Osteoblast (primary cell): Measurements from ENCODE around the gene KIF3C. TPM values are rescaled to one million over a fixed set of nuclear protein-coding genes. Genes with fewer than 3 reads are reported as not detected.

Source experiments
- DNase-seq: peaks from one replicate; pipeline ENCODE4 v3.0.0; 2011; ENCODE audit warnings: low spot score, mixed read lengths; ENCODE audit not compliant: insufficient read length; ENCODE audit errors: missing footprints
- H2AFZ ChIP-seq: 2 replicates; pipeline ENCODE4 v1.6.0; 2011; ENCODE audit warnings: mild to moderate bottlenecking, low read length
- H3K27ac ChIP-seq: 2 replicates; pipeline ENCODE4 v1.5.1; 2011; ENCODE audit warnings: mild to moderate bottlenecking, low read depth, low read length, moderate library complexity
- H3K27me3 ChIP-seq: 2 replicates; pipeline ENCODE4 v1.6.0; 2012; ENCODE audit warnings: mild to moderate bottlenecking, control low read depth, inconsistent platforms, low read length, moderate library complexity; ENCODE audit not compliant: insufficient read depth
- H3K36me3 ChIP-seq: 2 replicates; pipeline ENCODE4 v1.5.1; 2011; ENCODE audit warnings: mild to moderate bottlenecking, low read length, control low read depth, moderate library complexity; ENCODE audit not compliant: insufficient read depth
- H3K4me1 ChIP-seq: 2 replicates; pipeline ENCODE4 v1.5.1; 2011; ENCODE audit warnings: mild to moderate bottlenecking, low read length, control low read depth, moderate library complexity; ENCODE audit not compliant: insufficient read depth
- H3K4me2 ChIP-seq: 2 replicates; pipeline ENCODE4 v1.6.0; 2011; ENCODE audit warnings: mild to moderate bottlenecking, low read length; ENCODE audit not compliant: insufficient read depth
- H3K4me3 ChIP-seq: fragments of 200-600 bp; sonication (generic); 3 replicates; pipeline ENCODE4 v1.5.1; 2012; ENCODE audit warnings: mild to moderate bottlenecking, low read length, inconsistent platforms; ENCODE audit not compliant: insufficient read depth
- H3K79me2 ChIP-seq: 2 replicates; pipeline ENCODE4 v1.6.0; 2012; ENCODE audit warnings: mild to moderate bottlenecking, low read length, control low read depth, inconsistent platforms; ENCODE audit not compliant: insufficient read depth
- H3K9me3 ChIP-seq: 2 replicates; pipeline ENCODE4 v1.5.1; 2011; ENCODE audit warnings: low read depth, low read length, control low read depth
- H4K20me1 ChIP-seq: 2 replicates; pipeline ENCODE4 v1.6.0; 2012; ENCODE audit warnings: mild to moderate bottlenecking, low read length, control low read depth; ENCODE audit not compliant: insufficient read depth
- total RNA-seq: library from RNA; depleted of rRNA; stranded (reverse); fragments of >200 nt; gene quantifications from 2 replicates; pipeline ENCODE4 v1.2.3, GENCODE V29; 2012
- TF ChIP-seq, protein P1 (sequence below): IDR thresholded peaks from 2 replicates; pipeline ENCODE4 v1.5.1; 2011; ENCODE audit warnings: mild to moderate bottlenecking, low read depth, low read length, moderate library complexity; ENCODE audit errors: extremely low read depth

Gene KIF3C
- total RNA-seq, 1 donor = 17.0 TPM

- Histone ChIP-seq H3K4me2 (no peak overlapping the region), H3K9me3 (no peaks in the 10 kb centered on the region), H3K79me2 (no peaks in the 10 kb centered on the region), H3K4me3 (no peak overlapping the region), H2AFZ (no peak overlapping the region), H4K20me1 (peaks cover 5% of the 10 kb centered on the region), H3K4me1 (no peaks in the 10 kb centered on the region), H3K27ac (no peak overlapping the region), H3K36me3 (no peaks in the 10 kb centered on the region), H3K27me3 (no peaks in the 10 kb centered on the region)
- DNase-seq = no peak
- TF ChIP-seq, protein P1, sequence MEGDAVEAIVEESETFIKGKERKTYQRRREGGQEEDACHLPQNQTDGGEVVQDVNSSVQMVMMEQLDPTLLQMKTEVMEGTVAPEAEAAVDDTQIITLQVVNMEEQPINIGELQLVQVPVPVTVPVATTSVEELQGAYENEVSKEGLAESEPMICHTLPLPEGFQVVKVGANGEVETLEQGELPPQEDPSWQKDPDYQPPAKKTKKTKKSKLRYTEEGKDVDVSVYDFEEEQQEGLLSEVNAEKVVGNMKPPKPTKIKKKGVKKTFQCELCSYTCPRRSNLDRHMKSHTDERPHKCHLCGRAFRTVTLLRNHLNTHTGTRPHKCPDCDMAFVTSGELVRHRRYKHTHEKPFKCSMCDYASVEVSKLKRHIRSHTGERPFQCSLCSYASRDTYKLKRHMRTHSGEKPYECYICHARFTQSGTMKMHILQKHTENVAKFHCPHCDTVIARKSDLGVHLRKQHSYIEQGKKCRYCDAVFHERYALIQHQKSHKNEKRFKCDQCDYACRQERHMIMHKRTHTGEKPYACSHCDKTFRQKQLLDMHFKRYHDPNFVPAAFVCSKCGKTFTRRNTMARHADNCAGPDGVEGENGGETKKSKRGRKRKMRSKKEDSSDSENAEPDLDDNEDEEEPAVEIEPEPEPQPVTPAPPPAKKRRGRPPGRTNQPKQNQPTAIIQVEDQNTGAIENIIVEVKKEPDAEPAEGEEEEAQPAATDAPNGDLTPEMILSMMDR = no peak
These were observed 33.9 kb downstream of the KIF3C start for GRCh38 chr2:25948437-25948836.

DNA sequence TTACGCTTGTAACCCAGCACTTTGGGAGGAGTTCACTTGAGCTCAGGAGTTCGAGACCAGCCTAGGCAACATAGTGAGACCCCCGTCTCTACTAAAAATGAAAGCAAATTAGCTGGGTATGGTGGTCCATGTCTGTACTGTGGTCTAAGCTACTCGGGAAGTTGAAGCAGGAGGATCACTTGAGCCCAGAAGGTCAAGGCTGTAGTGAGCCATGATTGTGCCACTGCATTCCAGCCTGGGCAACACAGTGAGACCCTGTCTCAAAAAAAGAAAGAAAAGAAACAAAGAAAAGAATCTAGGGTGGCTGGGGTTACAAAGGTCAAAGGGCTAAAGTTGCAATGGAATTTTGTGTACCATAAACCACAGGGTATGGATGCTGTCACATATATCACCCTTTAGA is 41.3 kb downstream of the KIF3C start:
- H3K79me2 ChIP-seq = no peaks in the 10 kb centered on the region
- H3K9me3 ChIP-seq = no peaks in the 10 kb centered on the region
- H3K27ac ChIP-seq = no peak overlapping the region
- no peak for DNase-seq
- H3K36me3 ChIP-seq = peaks cover 7% of the 10 kb centered on the region
- TF ChIP-seq, protein P1 = no peak
- no peak overlapping the region for H3K4me3 ChIP-seq
- H3K4me1 ChIP-seq = no peaks in the 10 kb centered on the region
- H3K27me3 ChIP-seq = no peaks in the 10 kb centered on the region
- no peaks in the 10 kb centered on the region for H4K20me1 ChIP-seq
- H3K4me2 ChIP-seq = no peak overlapping the region
- no peak overlapping the region for H2AFZ ChIP-seq

DNA sequence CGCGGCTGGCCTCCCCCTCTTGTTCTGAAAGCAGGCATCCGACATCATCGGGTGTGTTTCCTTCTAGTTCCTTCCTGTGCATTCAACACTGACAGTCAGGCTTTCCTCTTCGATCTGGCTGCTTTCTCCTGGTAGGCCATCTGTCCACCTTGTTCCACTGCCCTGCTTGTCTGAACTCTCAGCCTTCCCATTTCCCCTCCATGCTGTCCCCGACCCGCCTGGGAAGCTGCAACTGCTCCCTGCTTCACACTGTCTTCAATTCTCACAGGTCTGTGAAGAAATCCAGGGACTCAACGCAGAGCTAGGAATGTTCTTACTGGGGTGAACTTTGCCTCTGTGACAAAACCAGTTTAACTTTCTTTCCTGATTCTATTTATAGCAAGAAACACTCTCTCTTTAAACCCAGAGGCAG is 43.0 kb downstream of the KIF3C start:
- Histone ChIP-seq H3K36me3 (peaks cover 7% of the 10 kb centered on the region), H3K4me3 (no peak overlapping the region), H2AFZ (no peak overlapping the region), H3K9me3 (no peaks in the 10 kb centered on the region), H3K4me1 (no peaks in the 10 kb centered on the region), H3K79me2 (no peaks in the 10 kb centered on the region), H3K4me2 (no peak overlapping the region), H4K20me1 (no peaks in the 10 kb centered on the region), H3K27ac (no peak overlapping the region), H3K27me3 (no peaks in the 10 kb centered on the region)
- DNase-seq = no peak
- TF ChIP-seq, protein P1 = no peak

- Histone ChIP-seq H3K4me3 (no peak overlapping the region), H2AFZ (no peak overlapping the region), H3K36me3 (peaks cover 7% of the 10 kb centered on the region), H3K4me1 (no peaks in the 10 kb centered on the region), H3K4me2 (no peak overlapping the region), H3K9me3 (no peaks in the 10 kb centered on the region), H3K27ac (no peak overlapping the region), H4K20me1 (no peaks in the 10 kb centered on the region), H3K27me3 (no peaks in the 10 kb centered on the region), H3K79me2 (no peaks in the 10 kb centered on the region)
- DNase-seq = no peak
- TF ChIP-seq, protein P1 = no peak
These were observed 44.0 kb downstream of the KIF3C start for GRCh38 chr2:25938345-25938744.
